Activated CD4-positive, alpha-beta T cell treated with anti-CD3 and anti-CD28 coated beads for 48 hours (primary cell): Measurements from ENCODE around the gene HINT1.
A peak's percentile ranks its signal among the peaks of the same experiment; 100 is the strongest.

Experiments
- DNase-seq: peaks from one replicate; pipeline ENCODE4 v3.0.0-alpha.2; 2020

HINT1 gene

DNA sequence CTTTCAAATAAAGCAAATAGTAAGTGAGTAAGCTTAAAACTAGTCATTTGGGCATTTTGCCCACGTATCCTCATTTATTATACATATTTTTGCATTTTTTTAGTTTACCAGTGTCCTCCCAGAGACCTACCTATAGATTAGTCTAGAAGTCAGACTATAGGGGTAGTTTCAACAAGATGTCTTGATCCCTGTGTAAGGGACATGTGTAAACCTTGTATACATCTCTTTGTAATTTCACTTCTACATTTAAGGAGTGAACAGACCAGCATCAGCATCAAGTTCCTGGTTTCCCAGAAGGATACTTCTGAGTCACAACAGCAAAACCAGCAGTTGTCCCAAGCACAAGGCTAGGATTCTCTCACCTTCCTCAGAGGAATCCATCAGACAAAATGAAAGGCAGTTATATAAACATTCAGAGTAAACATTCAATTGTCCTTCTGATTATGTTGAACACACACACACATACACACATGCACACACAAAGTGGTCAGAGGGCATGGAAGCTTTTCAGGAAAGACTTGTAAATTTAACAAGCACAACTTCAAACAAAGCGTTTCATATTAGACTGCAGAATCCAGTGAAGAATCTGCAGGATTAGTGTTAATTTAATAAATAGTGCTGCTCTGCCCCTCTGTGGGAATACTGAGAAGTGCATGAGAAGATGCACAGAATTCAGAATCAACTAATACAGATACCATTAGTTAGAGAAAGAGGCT lies 55.4 kb downstream of the HINT1 start:
- DNase-seq = peak; percentile 22
